HG02759 (cell line): ENCODE results near the gene CLIP2.
"Not testable (repeated sequence)": the region's sequence is repeated elsewhere in the genome, so short reads cannot be mapped to it uniquely, and the experiment has no call there.

Experiments
- ATAC-seq: cut with Tn5 transposase; IDR thresholded peaks from one replicate; pipeline ENCODE4 v1.9.1; 2021; ENCODE audit warnings: mild to moderate bottlenecking, moderate library complexity; ENCODE audit not compliant: unreplicated experiment

The CLIP2 gene

GRCh38 chr7:74325210-74325565, 36.0 kb downstream of the CLIP2 start:
- ATAC-seq = no peak

GRCh38 chr7:74329225-74329624, 40.0 kb downstream of the CLIP2 start:
- ATAC-seq = no peak

- no peak for ATAC-seq
These were observed 43.4 kb downstream of the CLIP2 start for GRCh38 chr7:74332373-74333176.

- no peak for ATAC-seq
These were observed 44.8 kb downstream of the CLIP2 start for GRCh38 chr7:74334030-74334429.

- ATAC-seq = no peak
These were observed 48.7 kb downstream of the CLIP2 start for GRCh38 chr7:74337926-74338325.

- ATAC-seq = no peak
These were observed 49.3 kb downstream of the CLIP2 start for GRCh38 chr7:74338366-74339108.

- not testable (repeated sequence) for ATAC-seq
These were observed 50.4 kb downstream of the CLIP2 start for GRCh38 chr7:74339648-74340047.

- no peak for ATAC-seq
These were observed 54.3 kb downstream of the CLIP2 start for GRCh38 chr7:74343281-74344131.

- no peak for ATAC-seq
These were observed 54.9 kb downstream of the CLIP2 start for GRCh38 chr7:74344132-74344496.

- ATAC-seq = no peak
These were observed 55.6 kb downstream of the CLIP2 start for GRCh38 chr7:74344786-74345185.

GRCh38 chr7:74345970-74346369, 56.8 kb downstream of the CLIP2 start:
- no peak for ATAC-seq

- ATAC-seq = no peak
These were observed 60.4 kb downstream of the CLIP2 start for GRCh38 chr7:74349621-74350020.

GRCh38 chr7:74350751-74351150, 61.5 kb downstream of the CLIP2 start:
- no peak for ATAC-seq

- ATAC-seq = no peak
These were observed 62.6 kb downstream of the CLIP2 start for GRCh38 chr7:74351836-74352235.

GRCh38 chr7:74352551-74353138, 63.4 kb downstream of the CLIP2 start:
- not testable (repeated sequence) for ATAC-seq

- ATAC-seq = no peak
These were observed 64.8 kb downstream of the CLIP2 start for GRCh38 chr7:74354009-74354408.

- ATAC-seq = no peak
These were observed 65.9 kb downstream of the CLIP2 start for GRCh38 chr7:74355091-74355490.

GRCh38 chr7:74356589-74357315, 67.5 kb downstream of the CLIP2 start:
- ATAC-seq = no peak

GRCh38 chr7:74360008-74360407, 70.8 kb downstream of the CLIP2 start:
- no peak for ATAC-seq

- no peak for ATAC-seq
These were observed 73.1 kb downstream of the CLIP2 start for GRCh38 chr7:74362266-74362665.
